Neutrophil (primary cell): ENCODE measurements around the gene FDXACB1.
"Not testable (repeated sequence)": the region's sequence is repeated elsewhere in the genome, so short reads cannot be mapped to it uniquely, and the experiment has no call there.

ENCODE experiments used
- H3K27ac ChIP-seq: fragments of 200-600 bp; sonication (generic); 2 replicates; pipeline ENCODE4 v1.5.1; 2016; ENCODE audit warnings: mild to moderate bottlenecking, moderate library complexity
- H3K27me3 ChIP-seq: fragments of 200-600 bp; sonication (generic); 2 replicates; pipeline ENCODE4 v1.6.0; 2016; ENCODE audit warnings: mild to moderate bottlenecking
- H3K36me3 ChIP-seq: fragments of 200-600 bp; sonication (generic); 2 replicates; pipeline ENCODE4 v1.5.1; 2017
- H3K4me1 ChIP-seq, 2 experiments: fragments of 200-600 bp in 1 of 2; sonication (generic) in 1 of 2; 1 replicate in 1 of 2; 2 replicates in 1 of 2; pipeline versions ENCODE4 v1.5.1 to v1.6.1; 2013 to 2016; ENCODE audit warnings: low read depth in 1 of 2, low read length in 1 of 2, mild to moderate bottlenecking in 1 of 2, moderate library complexity in 1 of 2; ENCODE audit not compliant: control insufficient read depth in 1 of 2, insufficient read depth in 1 of 2
- H3K4me3 ChIP-seq, 2 experiments: fragments of 200-600 bp in 1 of 2; sonication (generic) in 1 of 2; 1 replicate in 1 of 2; 2 replicates in 1 of 2; pipeline ENCODE4 v1.5.1; 2013 to 2016; ENCODE audit warnings: low read depth in 1 of 2, low read length in 1 of 2, mild to moderate bottlenecking in 1 of 2, moderate library complexity in 1 of 2
- H3K9me3 ChIP-seq: fragments of 200-600 bp; sonication (generic); 2 replicates; pipeline ENCODE4 v1.5.1; 2016
- TF ChIP-seq, protein P1 (sequence below): fragments of 200-600 bp; sonication (generic); IDR thresholded peaks from 2 replicates; pipeline ENCODE4 v1.5.1; 2016; ENCODE audit warnings: antibody characterized with exemption

Gene FDXACB1

DNA sequence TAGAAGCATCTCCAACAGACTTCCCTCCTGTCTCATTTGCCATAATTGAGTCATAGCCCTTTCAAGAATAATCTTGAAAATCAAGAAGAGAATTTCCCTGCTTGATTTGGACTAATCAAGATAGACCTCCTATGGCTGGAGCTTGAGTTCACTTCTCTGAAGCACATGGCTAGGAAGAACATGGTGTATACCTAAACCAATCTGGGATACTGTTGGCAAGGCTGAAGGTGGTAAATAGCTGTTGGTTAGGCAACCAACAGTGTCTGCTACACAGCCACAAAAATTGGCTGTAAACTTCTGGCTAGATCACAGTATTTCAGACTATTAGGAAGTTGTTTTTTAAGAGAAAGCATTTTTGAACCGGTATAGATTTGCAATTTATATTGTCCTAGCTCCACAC is 27.7 kb upstream of the FDXACB1 start:
- no peaks in the 10 kb centered on the region for H3K4me1 ChIP-seq
- H3K36me3 ChIP-seq: no peaks in the 10 kb centered on the region
- peaks cover 4% of the 10 kb centered on the region for H3K9me3 ChIP-seq
- H3K4me3 ChIP-seq: no peak overlapping the region
- H3K27me3 ChIP-seq: peaks cover 24% of the 10 kb centered on the region
- TF ChIP-seq, protein P1, sequence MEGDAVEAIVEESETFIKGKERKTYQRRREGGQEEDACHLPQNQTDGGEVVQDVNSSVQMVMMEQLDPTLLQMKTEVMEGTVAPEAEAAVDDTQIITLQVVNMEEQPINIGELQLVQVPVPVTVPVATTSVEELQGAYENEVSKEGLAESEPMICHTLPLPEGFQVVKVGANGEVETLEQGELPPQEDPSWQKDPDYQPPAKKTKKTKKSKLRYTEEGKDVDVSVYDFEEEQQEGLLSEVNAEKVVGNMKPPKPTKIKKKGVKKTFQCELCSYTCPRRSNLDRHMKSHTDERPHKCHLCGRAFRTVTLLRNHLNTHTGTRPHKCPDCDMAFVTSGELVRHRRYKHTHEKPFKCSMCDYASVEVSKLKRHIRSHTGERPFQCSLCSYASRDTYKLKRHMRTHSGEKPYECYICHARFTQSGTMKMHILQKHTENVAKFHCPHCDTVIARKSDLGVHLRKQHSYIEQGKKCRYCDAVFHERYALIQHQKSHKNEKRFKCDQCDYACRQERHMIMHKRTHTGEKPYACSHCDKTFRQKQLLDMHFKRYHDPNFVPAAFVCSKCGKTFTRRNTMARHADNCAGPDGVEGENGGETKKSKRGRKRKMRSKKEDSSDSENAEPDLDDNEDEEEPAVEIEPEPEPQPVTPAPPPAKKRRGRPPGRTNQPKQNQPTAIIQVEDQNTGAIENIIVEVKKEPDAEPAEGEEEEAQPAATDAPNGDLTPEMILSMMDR: no peak
- H3K27ac ChIP-seq: no peak overlapping the region

DNA sequence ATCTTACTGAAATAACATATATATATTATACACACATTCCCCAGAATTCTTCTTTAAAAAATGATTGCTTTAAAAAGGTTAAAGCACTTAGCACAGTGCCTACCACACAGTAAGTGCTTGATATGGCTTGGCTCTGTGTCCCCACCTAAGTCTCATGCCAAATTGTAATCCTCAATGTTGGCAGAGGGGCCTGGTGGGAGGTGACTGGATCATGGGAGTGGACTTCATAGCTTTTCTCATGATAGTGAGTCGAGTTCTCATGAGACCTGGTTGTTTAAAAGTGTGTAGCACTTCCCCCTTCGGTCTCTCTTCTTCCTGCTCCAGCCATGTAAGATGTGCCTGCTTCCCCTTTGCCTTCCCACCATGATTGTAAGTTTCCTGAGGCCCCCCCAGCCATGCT is 26.4 kb upstream of the FDXACB1 start:
- no peaks in the 10 kb centered on the region for H3K36me3 ChIP-seq
- no peak overlapping the region for H3K27ac ChIP-seq
- no peaks in the 10 kb centered on the region for H3K4me1 ChIP-seq
- no peak overlapping the region for H3K4me3 ChIP-seq
- peaks cover 4% of the 10 kb centered on the region for H3K9me3 ChIP-seq
- H3K27me3 ChIP-seq: peaks cover 11% of the 10 kb centered on the region
- TF ChIP-seq, protein P1: no peak

DNA sequence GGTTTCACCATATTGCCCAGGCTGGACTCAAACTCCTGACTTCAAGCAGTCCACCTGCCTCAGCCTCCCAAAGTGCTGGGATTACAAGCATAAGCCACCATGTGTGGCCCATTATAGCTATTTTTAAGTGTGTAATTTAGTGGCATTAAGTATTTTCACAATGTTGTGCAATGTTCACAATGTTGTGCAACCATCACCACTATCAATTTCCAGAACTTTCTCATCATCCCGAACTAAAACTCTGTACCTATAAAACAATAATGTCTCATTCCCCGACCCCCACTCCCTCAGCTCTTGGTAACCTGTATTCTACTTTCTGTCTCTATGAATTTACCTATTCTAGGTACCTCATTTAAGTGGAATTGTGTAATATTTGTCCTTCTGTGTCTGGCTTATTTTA is 7.9 kb upstream of the FDXACB1 start:
- Histone ChIP-seq H3K9me3 (no peaks in the 10 kb centered on the region), H3K4me3 (no peak overlapping the region), H3K27ac (no peak overlapping the region), H3K36me3 (no peaks in the 10 kb centered on the region), H3K27me3 (no peaks in the 10 kb centered on the region), H3K4me1 (no peaks in the 10 kb centered on the region)
- TF ChIP-seq, protein P1: no peak

DNA sequence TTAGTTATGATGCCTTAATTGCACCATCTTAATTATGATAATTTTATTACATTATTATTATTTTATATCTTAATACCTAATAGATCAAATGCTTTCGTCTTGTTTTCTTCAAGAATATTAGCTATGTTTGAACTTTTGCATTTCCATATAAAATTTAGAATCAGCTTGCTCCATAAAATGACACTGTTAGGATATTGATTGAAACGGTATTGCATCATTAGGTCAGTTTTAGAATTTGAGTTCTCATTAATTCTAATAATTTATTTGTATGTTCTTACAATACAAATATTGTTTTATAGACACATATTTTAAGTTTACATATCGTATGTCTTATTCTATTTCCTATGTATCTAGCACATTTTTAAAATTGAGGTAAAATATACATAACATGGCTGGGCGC is 7.1 kb upstream of the FDXACB1 start:
- TF ChIP-seq, protein P1: no peak
- no peaks in the 10 kb centered on the region for H3K9me3 ChIP-seq
- no peaks in the 10 kb centered on the region for H3K4me1 ChIP-seq
- H3K4me3 ChIP-seq: no peak overlapping the region
- H3K36me3 ChIP-seq: no peaks in the 10 kb centered on the region
- no peak overlapping the region for H3K27ac ChIP-seq
- no peaks in the 10 kb centered on the region for H3K27me3 ChIP-seq

DNA sequence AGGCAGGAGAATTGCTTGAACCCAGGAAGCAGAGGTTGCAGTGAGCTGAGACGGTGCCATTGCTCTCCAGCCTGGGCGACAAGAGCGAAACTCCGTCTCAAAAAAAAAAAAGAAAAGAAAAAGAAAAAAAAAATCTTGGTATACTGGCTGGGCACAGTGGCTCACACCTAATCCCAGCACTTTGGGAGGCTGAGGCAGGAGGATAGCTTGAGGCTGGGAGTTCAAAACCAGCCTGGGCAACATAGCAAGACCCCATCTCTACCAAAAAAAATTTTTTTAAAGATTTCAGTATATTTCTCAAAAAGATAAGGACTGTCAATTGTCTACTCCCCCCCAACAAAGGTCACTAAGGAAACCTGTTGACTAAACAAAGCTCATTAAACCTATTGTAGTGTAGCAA is 6.1 kb upstream of the FDXACB1 start:
- not testable (repeated sequence) for H3K9me3 ChIP-seq, H3K27me3 ChIP-seq, H3K36me3 ChIP-seq, H3K4me1 ChIP-seq, H3K27ac ChIP-seq, H3K4me3 ChIP-seq

DNA sequence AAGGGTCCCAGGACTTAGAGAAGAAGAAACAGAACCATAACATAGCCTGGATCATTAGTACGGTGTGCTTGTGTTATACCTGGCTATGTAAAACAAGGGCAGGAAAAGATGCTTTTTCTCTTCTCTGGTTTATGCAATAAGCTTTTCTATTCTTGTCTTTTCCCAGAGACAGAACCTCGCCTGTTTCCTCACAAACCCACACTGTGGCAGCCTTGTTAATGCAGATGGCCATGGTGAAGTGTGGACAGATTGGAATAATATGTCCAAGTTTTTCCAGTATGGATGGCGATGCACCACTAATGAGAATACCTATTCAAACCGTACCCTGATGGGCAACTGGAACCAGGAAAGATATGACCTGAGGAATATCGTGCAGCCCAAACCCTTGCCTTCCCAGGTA is 3.2 kb upstream of the FDXACB1 start:
- peaks cover 14 to 18% of the 10 kb centered on the region in 2 experiments for H3K4me1 ChIP-seq
- no peak overlapping the region for H3K4me3 ChIP-seq
- no peaks in the 10 kb centered on the region for H3K27me3 ChIP-seq
- no peaks in the 10 kb centered on the region for H3K9me3 ChIP-seq
- TF ChIP-seq, protein P1: no peak
- H3K36me3 ChIP-seq: no peaks in the 10 kb centered on the region
- no peak overlapping the region for H3K27ac ChIP-seq
